NK-92 (cell line): Measurements from ENCODE around the gene PCDHGB1.
"Not testable (repeated sequence)": the region's sequence is repeated elsewhere in the genome, so short reads cannot be mapped to it uniquely, and the experiment has no call there.

ENCODE experiments used
- DNase-seq: peaks from one replicate; lab custom pipeline; 2025; ENCODE audit not compliant: unreplicated experiment; lab: John Stamatoyannopoulos, UW

The PCDHGB1 gene

GRCh38 chr5:141345327-141345726 is 4.6 kb upstream of the PCDHGB1 start:
- DNase-seq, result no peak

DNA sequence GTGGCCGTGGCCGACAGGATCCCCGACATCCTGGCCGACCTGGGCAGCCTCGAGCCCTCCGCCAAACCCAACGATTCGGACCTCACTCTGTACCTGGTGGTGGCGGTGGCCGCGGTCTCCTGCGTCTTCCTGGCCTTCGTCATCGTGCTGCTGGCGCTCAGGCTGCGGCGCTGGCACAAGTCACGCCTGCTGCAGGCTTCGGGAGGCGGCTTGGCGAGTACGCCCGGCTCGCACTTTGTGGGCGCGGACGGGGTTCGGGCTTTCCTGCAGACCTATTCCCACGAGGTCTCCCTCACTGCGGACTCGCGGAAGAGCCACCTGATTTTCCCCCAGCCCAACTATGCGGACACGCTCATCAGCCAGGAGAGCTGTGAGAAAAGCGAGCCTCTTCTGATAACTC is 3.9 kb upstream of the PCDHGB1 start:
- DNase-seq, result not testable (repeated sequence)

GRCh38 chr5:141351591-141351990 is 1.7 kb downstream of the PCDHGB1 start:
- DNase-seq, result no peak

DNA sequence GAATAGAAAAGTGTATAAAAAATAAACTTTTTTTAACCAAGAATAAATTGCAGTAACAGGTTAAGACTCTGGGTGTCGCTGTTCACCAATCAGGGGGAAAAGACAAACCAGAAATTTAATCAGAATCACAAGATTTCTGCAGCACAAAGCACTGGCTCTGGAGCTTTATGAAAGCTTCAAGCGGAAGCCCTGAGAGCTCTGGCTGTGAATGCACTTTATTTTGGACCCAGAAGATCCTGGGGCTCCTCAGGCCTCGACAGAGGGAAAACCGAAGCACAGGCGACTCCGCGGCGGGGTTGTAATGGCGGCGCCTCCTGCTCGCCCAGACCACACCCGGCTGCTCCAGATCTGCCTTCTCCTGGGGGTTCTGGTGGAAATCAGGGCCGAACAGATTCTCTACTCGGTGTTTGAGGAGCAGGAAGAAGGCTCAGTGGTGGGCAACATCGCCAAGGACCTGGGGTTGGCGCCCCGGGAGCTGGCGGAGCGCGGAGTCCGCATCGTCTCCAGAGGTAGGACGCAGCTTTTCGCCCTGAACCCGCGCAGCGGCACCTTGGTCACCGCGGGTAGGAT is 5.1 kb downstream of the PCDHGB1 start, which contains the start of gene PCDHGA4:
Gene PCDHGA4 (plus strand): TSS at position 122 of the 570 bp plus-strand sequence. CDS start 87 bp downstream, at position 209.
- no peak for DNase-seq

DNA sequence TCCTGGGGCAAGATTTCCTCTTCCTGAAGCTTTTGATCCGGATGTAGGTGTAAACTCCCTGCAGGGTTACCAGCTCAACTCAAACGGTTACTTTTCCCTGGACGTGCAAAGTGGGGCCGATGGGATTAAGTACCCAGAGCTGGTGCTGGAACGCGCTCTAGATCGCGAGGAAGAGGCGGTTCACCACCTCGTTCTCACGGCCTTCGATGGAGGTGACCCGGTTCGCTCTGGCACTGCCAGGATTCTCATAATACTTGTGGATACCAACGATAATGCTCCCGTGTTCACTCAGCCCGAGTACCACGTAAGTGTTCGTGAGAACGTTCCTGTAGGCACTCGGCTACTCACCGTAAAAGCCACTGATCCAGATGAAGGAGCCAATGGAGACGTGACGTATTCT is 5.7 kb downstream of the PCDHGB1 start:
- no peak for DNase-seq

DNA sequence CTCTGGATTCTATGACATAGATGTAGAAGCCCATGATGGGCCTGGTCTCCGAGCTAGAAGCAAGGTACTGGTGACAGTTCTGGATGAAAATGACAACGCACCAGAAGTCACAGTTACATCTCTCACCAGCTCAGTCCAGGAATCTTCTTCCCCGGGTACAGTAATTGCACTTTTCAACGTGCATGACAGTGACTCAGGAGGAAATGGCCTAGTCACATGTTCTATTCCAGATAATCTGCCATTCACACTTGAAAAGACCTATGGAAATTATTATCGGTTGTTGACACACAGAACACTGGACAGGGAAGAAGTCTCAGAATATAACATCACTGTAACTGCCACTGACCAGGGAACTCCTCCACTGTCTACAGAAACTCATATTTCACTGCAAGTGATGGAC is 6.2 kb downstream of the PCDHGB1 start:
- DNase-seq, result no peak

DNA sequence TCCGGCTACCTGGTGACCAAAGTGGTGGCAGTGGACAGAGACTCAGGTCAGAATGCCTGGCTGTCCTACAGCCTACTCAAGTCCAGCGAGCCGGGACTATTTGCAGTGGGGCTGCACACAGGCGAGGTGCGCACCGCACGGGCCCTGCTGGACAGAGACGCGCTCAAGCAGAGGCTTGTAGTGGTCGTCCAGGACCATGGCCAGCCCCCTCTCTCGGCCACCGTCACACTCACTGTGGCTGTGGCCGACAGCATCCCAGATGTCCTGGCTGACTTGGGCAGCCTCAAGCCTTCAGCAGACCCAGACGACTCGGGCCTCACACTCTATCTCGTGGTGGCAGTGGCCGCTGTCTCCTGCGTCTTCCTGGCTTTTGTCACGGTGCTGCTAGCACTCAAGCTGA is 7.1 kb downstream of the PCDHGB1 start:
- no peak for DNase-seq

GRCh38 chr5:141359790-141360426 is 10.0 kb downstream of the PCDHGB1 start, which contains the start of gene PCDHGB2:
TSS of gene PCDHGB2 (plus strand) at chr5:141359994. CDS start at chr5:141360136, 142 bp downstream.
- no peak for DNase-seq

- DNase-seq, result no peak
Measured at GRCh38 chr5:141360685-141361084, 10.8 kb downstream of the PCDHGB1 start.

DNA sequence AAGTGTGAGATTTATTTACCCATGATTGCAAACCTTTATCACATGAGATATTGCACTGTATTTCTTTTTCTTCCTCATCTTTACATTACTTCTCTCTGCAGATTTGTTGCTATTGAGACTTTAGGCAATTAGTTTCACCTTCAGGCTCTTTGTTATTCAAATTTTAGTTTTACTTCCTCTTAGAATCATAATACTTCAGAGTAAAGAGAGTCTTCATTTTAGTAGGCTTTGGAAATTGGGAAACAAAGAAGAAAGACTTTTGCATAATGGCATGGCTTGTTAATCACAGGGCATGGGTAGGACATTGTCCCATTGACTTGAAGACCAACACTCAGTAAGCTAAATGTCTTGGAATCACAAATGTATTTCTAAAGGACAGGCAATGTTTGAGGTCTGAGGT is 12.8 kb downstream of the PCDHGB1 start:
- DNase-seq, result no peak

DNA sequence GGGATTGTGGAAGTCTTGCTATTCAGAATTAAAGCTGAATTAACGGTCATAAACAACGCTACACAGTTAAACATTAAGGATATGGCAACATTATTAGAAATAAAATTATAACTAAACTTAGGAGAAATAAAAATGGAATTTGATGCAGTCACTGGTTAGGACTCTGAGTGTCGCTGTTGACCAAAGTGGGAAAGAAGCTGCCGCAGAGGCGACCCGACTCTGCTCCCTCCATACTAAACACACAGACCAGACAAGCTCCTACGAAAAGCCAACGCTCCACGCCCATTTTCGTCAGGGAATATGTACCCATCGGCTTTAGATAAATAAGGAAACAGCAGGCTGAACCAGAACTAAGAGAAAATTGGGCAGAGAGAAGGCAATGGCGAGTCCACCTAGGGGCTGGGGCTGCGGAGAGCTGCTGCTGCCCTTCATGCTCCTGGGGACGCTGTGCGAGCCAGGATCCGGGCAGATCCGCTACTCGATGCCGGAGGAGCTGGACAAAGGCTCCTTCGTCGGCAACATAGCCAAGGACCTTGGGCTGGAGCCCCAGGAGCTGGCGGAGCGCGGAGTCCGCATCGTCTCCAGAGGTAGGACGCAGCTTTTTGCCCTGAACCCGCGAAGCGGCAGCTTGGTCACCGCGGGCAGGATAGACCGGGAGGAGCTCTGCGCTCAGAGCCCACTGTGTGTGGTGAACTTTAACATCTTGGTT is 14.2 kb downstream of the PCDHGB1 start, which contains the start of gene PCDHGA5:
Gene PCDHGA5 (plus strand): TSS at position 211 of the 709 bp plus-strand sequence. CDS start 169 bp downstream, at position 380.
- DNase-seq, result no peak

DNA sequence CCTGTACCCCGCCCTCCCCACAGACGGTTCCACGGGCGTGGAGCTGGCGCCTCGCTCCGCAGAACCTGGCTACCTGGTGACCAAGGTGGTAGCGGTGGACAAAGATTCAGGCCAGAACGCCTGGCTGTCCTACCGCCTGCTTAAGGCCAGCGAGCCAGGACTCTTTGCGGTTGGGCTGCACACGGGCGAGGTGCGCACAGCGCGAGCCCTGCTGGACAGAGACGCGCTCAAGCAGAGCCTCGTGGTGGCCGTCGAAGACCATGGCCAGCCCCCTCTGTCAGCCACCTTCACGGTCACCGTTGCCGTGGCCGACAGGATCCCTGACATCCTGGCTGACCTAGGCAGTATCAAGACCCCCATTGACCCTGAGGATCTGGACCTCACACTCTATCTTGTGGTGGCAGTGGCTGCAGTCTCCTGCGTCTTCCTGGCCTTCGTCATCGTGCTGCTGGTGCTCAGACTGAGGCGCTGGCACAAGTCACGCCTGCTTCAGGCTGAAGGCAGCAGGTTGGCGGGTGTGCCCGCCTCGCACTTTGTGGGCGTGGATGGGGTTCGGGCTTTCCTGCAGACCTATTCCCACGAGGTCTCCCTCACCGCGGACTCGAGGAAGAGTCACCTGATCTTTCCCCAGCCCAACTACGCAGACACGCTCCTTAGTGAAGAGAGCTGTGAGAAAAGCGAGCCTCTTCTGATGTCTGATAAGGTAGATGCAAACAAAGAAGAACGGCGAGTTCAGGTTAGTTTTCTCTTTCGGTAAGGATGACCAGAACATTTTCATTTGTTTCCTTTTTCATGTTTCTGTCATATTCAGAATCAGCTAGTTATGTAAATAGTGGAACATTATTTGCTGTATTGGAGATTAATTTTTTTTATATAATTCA is 16.4 kb downstream of the PCDHGB1 start:
- DNase-seq, result no peak

DNA sequence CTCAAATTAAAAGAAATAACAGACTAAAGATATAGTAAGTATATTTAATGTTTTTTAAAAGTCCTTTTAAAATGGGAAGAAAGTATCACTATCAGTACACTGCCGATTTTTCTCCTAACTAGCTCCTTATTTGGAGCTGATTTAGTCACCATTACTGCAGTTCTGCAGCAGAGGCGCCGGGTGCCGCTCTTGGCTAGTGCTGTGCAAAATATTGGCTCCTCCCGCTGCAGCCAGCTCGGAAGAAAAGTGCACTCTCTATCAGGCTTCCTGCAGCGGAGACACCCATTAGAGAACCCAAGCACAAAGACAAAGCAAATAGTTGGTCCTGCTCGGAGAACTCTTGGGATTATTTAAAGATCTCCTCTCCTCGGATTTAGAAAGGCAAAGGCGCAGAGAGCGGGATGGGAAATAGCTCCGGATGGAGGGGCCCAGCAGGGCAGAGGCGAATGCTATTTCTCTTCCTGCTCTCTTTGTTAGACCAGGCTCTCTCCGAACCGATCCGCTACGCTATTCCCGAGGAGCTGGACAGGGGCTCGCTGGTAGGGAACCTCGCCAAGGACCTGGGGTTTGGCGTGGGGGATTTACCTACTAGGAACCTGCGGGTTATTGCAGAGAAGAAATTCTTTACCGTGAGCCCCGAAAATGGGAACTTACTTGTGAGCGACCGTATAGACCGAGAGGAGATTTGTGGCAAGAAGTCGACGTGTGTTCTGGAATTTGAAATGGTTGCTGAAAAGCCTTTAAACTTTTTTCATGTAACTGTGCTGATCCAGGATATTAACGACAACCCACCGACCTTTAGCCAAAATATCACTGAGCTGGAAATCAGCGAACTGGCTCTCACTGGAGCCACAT is 20.3 kb downstream of the PCDHGB1 start, which contains the start of gene PCDHGB3:
Gene PCDHGB3 (plus strand): TSS at position 249 of the 855 bp plus-strand sequence. CDS start 153 bp downstream, at position 402.
- DNase-seq, result no peak

GRCh38 chr5:141371572-141372475 is 21.9 kb downstream of the PCDHGB1 start:
- no peak for DNase-seq

GRCh38 chr5:141373673-141374317 is 23.9 kb downstream of the PCDHGB1 start, which contains the start of gene PCDHGA6:
TSS of gene PCDHGA6 (plus strand) at chr5:141373891. CDS start at chr5:141374084, 193 bp downstream.
- DNase-seq, result no peak

DNA sequence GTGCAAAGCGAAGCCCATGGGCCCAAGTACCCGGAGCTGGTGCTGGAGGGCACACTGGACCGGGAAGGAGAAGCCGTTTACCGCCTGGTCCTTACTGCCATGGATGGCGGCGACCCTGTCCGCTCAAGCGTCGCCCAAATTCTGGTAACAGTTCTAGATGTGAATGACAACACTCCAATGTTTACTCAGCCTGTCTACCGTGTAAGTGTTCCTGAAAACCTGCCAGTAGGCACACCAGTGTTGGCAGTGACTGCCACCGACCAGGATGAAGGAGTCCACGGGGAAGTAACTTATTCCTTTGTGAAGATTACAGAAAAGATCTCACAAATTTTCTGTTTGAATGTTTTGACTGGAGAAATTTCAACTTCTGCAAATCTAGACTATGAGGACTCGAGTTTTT is 24.7 kb downstream of the PCDHGB1 start:
- DNase-seq, result no peak

DNA sequence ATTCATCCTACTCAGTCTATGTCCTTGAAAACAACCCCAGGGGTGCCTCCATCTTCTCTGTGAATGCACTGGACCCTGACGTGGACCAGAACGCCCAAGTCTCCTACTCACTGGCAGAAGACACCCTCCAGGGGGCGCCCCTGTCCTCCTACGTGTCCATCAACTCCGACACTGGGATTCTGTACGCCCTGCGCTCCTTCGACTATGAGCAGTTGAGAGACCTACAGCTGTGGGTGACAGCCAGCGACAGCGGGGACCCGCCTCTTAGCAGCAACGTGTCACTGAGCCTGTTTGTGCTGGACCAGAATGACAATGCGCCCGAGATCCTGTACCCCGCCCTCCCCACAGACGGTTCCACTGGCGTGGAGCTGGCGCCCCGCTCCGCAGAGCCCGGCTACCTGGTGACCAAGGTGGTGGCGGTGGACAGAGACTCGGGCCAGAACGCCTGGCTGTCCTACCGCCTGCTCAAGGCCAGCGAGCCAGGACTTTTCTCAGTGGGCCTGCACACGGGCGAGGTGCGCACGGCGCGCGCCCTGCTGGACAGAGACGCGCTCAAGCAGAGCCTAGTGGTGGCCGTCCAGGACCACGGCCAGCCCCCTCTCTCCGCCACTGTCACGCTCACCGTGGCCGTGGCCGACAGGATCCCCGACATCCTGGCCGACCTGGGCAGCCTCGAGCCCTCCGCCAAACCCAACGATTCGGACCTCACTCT is 25.7 kb downstream of the PCDHGB1 start:
- not testable (repeated sequence) for DNase-seq
